Fibroblast of gingiva (primary cell): ENCODE measurements around the gene OGDHL.
"Not testable (repeated sequence)": the region's sequence is repeated elsewhere in the genome, so short reads cannot be mapped to it uniquely, and the experiment has no call there.

ENCODE experiments used
- DNase-seq: peaks from one replicate; pipeline ENCODE4 v3.0.0-alpha.2; 2011; ENCODE audit warnings: low read depth

The OGDHL gene

GRCh38 chr10:49739426-49739825 lies 22.7 kb downstream of the OGDHL start:
- no peak for DNase-seq

GRCh38 chr10:49738616-49739360 lies 23.3 kb downstream of the OGDHL start:
- DNase-seq, result no peak

GRCh38 chr10:49737474-49738201 lies 24.5 kb downstream of the OGDHL start:
- DNase-seq, result no peak

- DNase-seq, result no peak
Measured at GRCh38 chr10:49736564-49737113, 25.5 kb downstream of the OGDHL start.

- DNase-seq, result no peak
Measured at GRCh38 chr10:49735848-49736563, 26.1 kb downstream of the OGDHL start.

GRCh38 chr10:49735161-49735560 lies 27.0 kb downstream of the OGDHL start:
- no peak for DNase-seq

GRCh38 chr10:49734676-49735075 lies 27.4 kb downstream of the OGDHL start:
- no peak for DNase-seq

- no peak for DNase-seq
Measured at GRCh38 chr10:49733866-49734265, 28.3 kb downstream of the OGDHL start.

- DNase-seq, result no peak
Measured at GRCh38 chr10:49726593-49726992, 35.5 kb downstream of the OGDHL start.

- DNase-seq, result not testable (repeated sequence)
Measured at GRCh38 chr10:49715157-49715556, 47.0 kb downstream of the OGDHL start.

- no peak for DNase-seq
Measured at GRCh38 chr10:49713266-49713665, 48.9 kb downstream of the OGDHL start.

- no peak for DNase-seq
Measured at GRCh38 chr10:49711481-49711880, 50.6 kb downstream of the OGDHL start.

GRCh38 chr10:49710966-49711365 lies 51.2 kb downstream of the OGDHL start:
- no peak for DNase-seq

- no peak for DNase-seq
Measured at GRCh38 chr10:49709934-49710333, 52.2 kb downstream of the OGDHL start.

- no peak for DNase-seq
Measured at GRCh38 chr10:49707585-49707984, 54.5 kb downstream of the OGDHL start.

- DNase-seq, result no peak
Measured at GRCh38 chr10:49700997-49701396, 61.1 kb downstream of the OGDHL start.

- DNase-seq, result no peak
Measured at GRCh38 chr10:49700211-49700610, 61.9 kb downstream of the OGDHL start.

- DNase-seq, result no peak
Measured at GRCh38 chr10:49698679-49699078, 63.4 kb downstream of the OGDHL start.

- no peak for DNase-seq
Measured at GRCh38 chr10:49696311-49696710, 65.8 kb downstream of the OGDHL start.

- no peak for DNase-seq
Measured at GRCh38 chr10:49694466-49694865, 67.7 kb downstream of the OGDHL start.

- DNase-seq, result no peak
Measured at GRCh38 chr10:49691588-49691987, 70.5 kb downstream of the OGDHL start.

- no peak for DNase-seq
Measured at GRCh38 chr10:49690698-49691356, 71.3 kb downstream of the OGDHL start.
